ENCODE results near the gene MAPK9.

MAPK9 gene

GRCh38 chr5:180187767-180188166, 104.1 kb downstream of the MAPK9 start:
- Histone ChIP-seq H3K36me3 (replicated peaks in 1 of 2; ENCODE audit: control insufficient read depth in 2 of 2, insufficient read depth in 2 of 2, low read length in 2 of 2) (no peaks in the 10 kb centered on the region), H2BK12ac (ENCODE audit: low read length) (no peak overlapping the region), H3K27me3 (ENCODE audit: control insufficient read depth in 3 of 3, insufficient read depth in 3 of 3, low read depth in 1 of 3, low read length in 3 of 3) (no peaks in the 10 kb centered on the region), H3K18ac (ENCODE audit: low read length) (no peak overlapping the region), H3K4me2 (ENCODE audit: insufficient read depth, low read length, poor library complexity, severe bottlenecking) (no peak overlapping the region), H3K4me3 (ENCODE audit: low read length in 2 of 2) (no peak overlapping the region), H3K9me3 (replicated peaks in 1 of 2; ENCODE audit: control insufficient read depth in 2 of 2, insufficient read depth in 1 of 2, low read depth in 1 of 2, low read length in 2 of 2) (peaks cover 0 to 3% of the 10 kb centered on the region in 2 donors), H3K4me1 (ENCODE audit: control insufficient read depth in 2 of 2, insufficient read depth in 1 of 2, low read depth in 1 of 2, low read length in 2 of 2) (no peaks in the 10 kb centered on the region), H4K91ac (ENCODE audit: low read depth, low read length, poor library complexity) (no peak overlapping the region), H3K4ac (ENCODE audit: low read length) (no peak overlapping the region), H3K23ac (ENCODE audit: low read depth, low read length, poor library complexity) (no peak overlapping the region), H4K8ac (ENCODE audit: low read depth, low read length) (no peak overlapping the region), H3K79me1 (ENCODE audit: low read depth, low read length) (no peaks in the 10 kb centered on the region), H2AK5ac (ENCODE audit: low read depth, low read length) (no peak overlapping the region), H3K9ac (ENCODE audit: low read depth, low read length, poor library complexity) (no peak overlapping the region), H2BK15ac (ENCODE audit: low read length) (no peak overlapping the region), H3K14ac (ENCODE audit: low read length) (no peak overlapping the region), H3K27ac (replicated peaks; ENCODE audit: low read length) (no peak overlapping the region), H2BK5ac (ENCODE audit: low read length) (no peak overlapping the region), H2BK120ac (ENCODE audit: low read depth, low read length) (no peak overlapping the region), H2AFZ (ENCODE audit: low read length) (no peak overlapping the region)
- no CpG with 5 or more reads among the region's 2 CpGs for WGBS, 2 donors (ENCODE audit: extremely low coverage in 2 of 2, insufficient read length in 2 of 2, insufficient replicate concordance in 1 of 2)
- DNase-seq (ENCODE audit: low spot score), result no peak
